HG02588 (cell line): Measurements from ENCODE around the gene NTF4.
"Not testable (repeated sequence)": the region's sequence is repeated elsewhere in the genome, so short reads cannot be mapped to it uniquely, and the experiment has no call there.

Experiments used
- ATAC-seq: cut with Tn5 transposase; IDR thresholded peaks from one replicate; pipeline ENCODE4 v1.9.1; 2021; ENCODE audit warnings: mild to moderate bottlenecking, moderate library complexity; ENCODE audit not compliant: unreplicated experiment

NTF4 gene

DNA sequence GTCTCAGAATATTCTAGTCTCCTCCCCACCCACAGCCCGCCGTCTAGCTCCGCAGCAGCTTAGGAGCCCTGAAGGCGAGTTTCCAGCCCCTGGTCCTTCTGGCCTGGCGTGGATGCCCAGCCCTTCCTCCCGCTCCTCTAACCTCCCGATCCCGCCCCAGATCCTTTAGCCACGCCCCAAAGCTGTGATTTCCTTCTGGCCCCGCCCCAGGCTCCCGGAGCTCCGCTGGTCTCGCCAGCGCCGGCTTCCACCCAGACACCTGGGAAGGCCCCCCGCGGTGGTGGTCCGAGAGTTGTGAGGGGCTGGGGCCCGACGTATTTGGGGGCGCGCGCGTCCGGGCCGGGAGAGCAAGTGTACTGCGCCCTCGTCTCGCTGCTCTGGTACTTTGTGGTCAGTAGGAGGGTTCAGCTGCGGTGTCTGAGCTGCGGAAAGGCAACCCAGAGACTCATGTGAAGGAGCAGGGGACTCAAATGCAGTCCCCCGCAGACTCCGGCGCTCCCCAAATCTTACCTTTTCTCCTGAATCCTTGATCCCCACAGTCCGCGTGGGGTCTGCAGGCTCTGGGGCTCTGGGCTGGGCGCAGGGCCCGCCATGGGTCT is 6.9 kb downstream of the NTF4 start, which contains the start of gene CGB7:
CGB7 (minus strand) TSS at position 114 of the 599 bp plus-strand sequence. CDS start 2,374 bp downstream, outside the sequence.
- no peak for ATAC-seq

DNA sequence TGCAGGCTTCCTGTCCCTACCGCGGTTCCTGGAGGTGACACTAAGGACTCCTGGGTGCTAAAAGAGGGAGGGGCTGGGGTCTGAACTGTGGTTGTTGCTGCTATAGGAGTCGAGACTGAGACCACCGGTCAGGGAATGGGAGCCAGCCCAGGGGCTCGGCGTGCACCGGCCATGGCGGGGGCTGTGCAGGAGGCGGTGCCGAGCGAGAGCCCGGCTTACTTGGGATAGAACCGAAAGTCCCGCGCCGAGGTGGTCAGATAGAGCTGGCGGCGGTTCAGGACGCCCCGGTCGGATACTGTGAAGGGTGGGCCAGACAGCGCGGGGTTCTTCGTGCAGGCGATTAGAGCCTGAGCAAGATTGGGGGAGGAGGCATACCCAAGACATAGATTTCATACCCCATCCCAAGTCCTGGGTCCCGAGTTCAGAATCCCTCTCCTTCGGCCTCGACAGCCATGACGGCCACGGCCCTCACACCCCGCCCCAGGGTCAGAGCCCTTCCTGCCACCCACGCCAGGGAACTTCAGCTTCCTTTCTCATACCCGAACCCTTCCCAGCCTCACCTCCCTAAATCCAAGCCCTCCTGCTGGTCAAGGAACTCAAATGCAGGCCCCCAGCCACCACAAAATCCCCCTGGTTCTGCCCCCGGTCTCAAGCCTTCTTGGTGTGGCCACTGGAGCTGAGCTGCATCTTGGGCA is 7.6 kb downstream of the NTF4 start:
- ATAC-seq = not testable (repeated sequence)

DNA sequence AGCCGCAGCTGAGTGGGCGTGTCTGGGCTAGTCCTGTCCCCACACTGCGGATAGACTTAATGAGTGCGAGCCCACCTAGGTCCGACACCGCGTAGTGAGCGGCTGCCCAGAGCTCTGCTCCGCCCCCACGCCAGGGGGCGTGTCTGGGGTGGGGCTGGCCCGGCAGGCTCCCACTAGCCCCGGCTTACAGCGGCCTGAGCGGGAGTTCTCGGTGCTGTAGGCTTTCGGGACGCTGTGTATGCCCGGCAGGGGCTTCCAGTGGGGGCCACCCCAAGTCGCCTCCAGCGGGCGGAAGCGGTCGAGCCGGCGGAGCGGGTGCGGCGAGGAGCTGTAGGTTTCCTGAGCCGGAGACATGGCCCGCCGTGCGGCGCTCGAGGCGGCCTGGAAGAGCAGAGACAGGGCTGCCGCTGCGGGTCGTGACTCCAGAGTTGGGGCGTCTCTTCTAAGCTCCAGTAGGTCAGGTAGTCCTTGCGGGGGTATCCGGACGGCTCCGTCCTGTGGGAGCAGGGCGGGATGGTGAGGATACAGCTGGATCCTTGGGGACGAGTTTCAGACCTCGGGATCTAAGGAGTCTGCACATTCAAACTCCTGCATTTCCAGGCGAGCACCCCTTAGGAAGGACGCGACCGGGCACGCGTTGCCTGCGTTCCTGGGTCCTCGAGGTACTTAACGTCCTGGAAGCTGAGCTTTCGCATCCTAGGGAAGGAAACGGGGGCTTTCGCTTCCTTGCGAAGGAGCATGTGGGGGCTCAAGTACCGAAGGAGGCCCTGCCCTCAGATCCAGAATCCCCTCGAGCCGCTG is 8.3 kb downstream of the NTF4 start:
- ATAC-seq = peak; percentile 54

DNA sequence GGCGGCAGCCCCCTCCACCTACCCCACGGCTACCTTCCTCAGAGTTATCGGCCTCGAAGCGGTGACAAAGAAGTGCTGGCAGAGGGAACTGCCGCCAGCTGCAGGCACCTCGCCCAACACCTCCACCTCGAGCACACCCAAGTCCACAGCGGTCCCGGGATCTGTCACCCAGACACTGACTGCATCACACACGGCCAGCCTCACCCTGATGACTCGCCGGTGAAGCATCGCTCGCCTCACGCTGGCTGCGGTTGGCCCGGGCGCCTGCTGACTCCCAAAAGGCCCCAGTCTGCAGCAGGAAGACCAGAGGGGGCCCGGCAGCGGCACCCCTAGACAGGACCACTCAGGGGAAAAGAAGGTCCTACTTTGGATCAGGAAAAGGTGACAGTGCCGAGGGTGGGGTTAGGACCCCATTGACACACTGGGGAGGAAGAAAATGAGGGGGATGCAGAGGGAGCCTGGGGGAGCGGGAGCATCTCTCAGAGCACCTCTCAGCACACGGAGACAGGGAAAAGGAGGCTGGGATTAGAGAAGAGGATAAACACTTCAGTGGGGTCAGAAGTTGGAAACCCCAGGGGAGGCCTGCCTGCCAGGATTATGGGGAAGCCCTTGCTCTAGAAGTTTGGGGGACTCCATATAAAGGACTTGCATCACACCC is 14.1 kb downstream of the NTF4 start:
- ATAC-seq = not testable (repeated sequence)

- not testable (repeated sequence) for ATAC-seq
These were observed 14.8 kb downstream of the NTF4 start for GRCh38 chr19:49049834-49050233.

GRCh38 chr19:49049011-49049410 is 15.6 kb downstream of the NTF4 start, which contains the start of gene CGB8:
Gene CGB8, minus strand, starts transcription at chr19:49049111. Its CDS starts 372 bp downstream, at chr19:49048739.
- not testable (repeated sequence) for ATAC-seq

GRCh38 chr19:49043548-49043947 is 21.1 kb downstream of the NTF4 start, which contains the start of gene CGB5:
Gene CGB5, plus strand, starts transcription at chr19:49043848. Its CDS starts 362 bp downstream, at chr19:49044210.
- ATAC-seq = not testable (repeated sequence)

DNA sequence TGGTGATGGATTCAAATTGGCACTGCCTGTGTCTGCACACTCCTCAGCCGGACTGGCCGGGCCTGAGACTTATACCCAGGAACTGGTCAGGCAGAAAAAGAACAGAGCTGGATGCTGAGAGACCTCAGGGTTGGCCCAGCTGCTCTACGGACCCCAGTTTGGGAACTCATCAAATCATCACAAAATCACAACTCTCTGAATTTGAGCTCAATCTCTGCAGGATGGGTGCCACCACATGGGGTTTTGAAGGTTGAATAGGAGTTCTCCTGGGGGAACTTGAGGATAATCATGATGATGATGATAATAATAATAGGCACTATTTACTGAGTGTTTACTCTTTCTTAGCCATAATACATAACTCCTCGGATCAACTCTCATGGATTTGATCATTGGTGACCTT is 22.0 kb downstream of the NTF4 start:
- ATAC-seq = not testable (repeated sequence)

DNA sequence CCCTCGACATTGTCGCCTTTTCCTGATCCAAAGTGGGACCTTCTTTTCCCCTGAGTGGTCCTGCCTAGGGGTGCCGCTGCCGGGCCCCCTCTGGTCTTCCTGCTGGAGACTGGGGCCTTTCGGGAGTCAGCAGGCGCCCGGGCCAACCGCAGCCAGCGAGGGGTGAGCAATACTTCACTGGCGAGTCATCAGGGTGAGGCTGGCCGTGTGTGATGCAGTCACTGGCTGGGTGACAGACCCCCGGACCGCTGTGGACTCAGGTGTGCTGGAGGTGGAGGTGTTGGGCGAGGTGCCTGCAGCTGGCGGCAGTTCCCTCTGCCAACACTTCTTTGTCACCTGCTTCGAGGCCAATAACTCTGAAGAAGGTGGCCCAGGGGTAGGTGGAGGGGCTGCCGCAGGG is 22.4 kb downstream of the NTF4 start:
- ATAC-seq = no peak

DNA sequence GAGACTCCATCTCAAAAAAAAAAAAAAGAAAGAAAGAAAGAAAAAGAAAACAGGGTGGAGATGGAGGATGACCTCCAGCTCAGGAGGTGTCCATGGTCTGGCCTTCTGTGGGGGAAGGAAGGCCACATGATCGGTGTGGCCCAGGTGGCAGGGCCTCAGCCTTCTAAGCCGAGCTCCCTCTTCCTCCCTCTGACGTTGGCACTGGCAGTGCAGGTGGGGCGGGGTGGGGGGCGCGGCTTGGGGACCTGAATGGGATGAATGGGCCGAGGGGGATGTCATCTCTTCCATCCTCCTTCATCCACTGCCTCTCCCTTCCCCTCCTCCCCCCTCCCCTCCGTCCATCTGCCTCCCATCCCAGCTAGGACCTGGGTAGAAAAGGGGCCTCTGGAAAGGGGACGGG is 24.9 kb downstream of the NTF4 start:
- not testable (repeated sequence) for ATAC-seq

DNA sequence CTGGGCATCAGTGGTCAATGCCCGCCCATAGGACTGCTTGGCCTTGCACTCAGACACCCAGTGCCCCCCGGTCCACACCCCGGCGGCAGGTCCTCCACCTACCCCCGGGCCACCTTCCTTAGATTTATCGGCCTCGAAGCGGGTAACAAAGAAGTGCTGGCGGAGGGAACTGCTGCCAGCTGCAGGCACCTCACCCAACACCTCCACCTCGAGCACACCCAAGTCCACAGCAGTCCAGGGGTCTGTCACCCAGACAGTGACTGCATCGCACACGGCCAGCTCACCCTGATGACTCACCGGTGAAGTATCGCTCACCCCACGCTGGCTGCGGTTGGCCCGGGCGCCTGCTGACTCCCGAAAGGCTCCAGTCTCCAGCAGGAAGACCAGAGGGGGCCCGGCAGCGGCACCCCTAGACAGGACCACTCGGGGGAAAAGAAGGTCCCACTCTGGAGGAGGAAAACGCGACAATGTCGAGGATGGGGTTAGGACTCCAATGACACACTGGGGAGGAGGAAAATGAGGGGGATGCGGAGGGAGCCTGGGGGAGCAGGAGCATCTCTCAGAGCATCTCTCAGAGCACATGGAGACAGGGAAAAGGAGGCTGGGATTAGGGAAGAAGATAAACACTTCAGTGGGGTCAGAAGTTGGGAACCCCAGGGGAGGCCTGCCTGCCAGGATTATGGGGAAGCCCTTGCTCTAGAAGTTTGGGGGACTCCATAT is 25.9 kb downstream of the NTF4 start:
- ATAC-seq = not testable (repeated sequence)

DNA sequence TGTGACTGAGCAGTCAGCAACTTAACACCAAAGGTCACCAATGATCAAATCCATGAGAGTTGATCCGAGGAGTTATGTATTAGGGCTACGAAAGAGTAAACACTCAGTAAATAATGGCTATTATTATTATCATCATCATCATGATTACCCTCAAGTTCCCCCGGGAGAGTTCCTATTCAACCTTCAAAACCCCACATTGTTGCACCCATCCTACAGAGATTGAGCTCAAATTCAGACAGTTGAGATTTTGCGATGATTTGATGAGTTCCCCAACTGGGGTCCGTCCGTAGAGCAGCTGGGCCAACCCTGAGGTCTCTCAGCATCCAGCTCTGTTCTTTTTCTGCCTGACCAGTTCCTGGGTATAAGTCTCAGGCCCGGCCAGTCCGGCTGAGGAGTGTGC is 26.5 kb downstream of the NTF4 start:
- not testable (repeated sequence) for ATAC-seq

DNA sequence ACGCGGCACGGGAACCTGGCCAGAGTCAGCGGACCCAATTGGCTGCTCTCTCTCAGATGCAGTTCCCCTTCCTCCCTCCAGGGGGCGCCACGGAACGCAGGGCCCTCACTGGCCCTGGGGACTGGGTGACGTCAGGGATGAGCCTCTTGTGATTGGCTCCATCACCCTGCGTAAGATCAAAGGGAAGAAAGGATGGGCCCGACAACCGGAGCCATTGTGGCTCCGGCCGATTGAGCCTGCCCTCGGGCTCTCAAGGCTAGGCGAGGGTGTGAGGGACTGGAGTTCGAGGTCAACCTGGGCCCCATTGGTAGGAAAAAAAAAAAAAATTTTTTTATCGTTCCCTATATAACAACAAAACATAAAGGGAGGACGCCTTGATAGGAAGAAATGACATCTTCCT is 27.8 kb downstream of the NTF4 start, which contains the start of gene CGB1:
CGB1 (minus strand) TSS at position 81 of the 400 bp plus-strand sequence. CDS start 184 bp downstream, outside the sequence.
- ATAC-seq = not testable (repeated sequence)

DNA sequence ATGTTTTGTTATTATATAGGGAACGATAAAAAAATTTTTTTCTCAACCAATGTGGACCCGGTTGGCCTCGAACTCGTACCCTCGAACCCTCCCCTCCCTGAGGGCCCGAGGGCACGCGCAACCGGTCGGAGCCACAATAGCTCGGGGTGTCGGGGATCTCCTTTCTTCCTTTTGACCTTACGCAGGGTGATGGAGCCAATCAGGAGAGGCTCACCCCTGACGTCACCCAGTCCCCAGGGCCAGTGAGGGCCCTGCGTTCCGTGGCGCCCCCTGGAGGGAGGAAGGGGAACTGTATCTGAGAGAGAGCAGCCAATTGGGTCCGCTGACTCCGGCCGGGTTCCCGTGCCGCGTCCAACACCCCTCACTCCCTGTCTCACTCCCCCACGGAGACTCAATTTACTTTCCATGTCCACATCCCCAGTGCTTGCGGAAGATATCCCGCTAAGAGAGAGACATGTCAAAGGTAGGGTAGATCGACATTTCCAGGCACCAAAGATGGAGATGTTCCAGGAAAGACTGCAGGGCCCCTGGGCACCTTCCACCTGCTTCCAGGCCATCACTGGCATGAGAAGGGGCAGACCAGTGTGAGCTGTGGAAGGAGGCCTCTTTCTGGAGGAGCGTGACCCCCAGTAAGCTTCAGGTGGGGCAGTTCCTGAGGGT is 32.8 kb downstream of the NTF4 start, which contains the start of gene CGB2:
CGB2 (plus strand) TSS at position 249 of the 660 bp plus-strand sequence; CDS start at position 455, 206 bp downstream.
- not testable (repeated sequence) for ATAC-seq

- not testable (repeated sequence) for ATAC-seq
These were observed 34.3 kb downstream of the NTF4 start for GRCh38 chr19:49030323-49030722.

DNA sequence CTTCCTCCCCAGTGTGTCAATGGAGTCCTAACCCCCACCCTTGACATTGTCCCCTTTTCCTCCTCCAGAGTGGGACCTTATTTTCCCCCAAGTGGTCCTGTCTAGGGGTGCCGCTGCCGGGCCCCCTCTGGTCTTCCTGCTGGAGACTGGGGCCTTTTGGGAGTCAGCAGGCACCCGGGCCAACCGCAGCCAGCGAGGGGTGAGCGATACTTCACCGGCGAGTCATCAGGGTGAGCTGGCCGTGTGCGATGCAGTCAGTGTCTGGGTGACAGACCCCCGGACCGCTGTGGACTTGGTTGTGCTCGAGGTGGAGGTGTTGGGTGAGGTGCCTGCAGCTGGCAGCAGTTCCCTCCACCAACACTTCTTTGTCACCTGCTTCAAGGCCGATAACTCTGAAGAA is 34.9 kb downstream of the NTF4 start:
- ATAC-seq = not testable (repeated sequence)

GRCh38 chr19:49028686-49029085 is 35.9 kb downstream of the NTF4 start:
- not testable (repeated sequence) for ATAC-seq

DNA sequence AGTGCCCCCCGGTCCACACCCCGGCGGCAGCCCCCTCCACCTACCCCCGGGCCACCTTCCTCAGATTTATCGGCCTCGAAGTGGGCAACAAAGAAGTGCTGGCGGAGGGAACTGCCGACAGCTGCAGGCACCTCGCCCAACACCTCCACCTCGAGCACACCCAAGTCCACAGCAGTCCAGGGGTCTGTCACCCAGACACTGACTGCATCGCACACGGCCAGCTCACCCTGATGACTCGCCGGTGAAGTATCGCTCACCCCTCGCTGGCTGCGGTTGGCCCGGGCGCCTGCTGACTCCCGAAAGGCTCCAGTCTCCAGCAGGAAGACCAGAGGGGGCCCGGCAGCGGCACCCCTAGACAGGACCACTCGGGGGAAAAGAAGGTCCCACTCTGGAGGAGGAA is 39.0 kb downstream of the NTF4 start:
- ATAC-seq = not testable (repeated sequence)

DNA sequence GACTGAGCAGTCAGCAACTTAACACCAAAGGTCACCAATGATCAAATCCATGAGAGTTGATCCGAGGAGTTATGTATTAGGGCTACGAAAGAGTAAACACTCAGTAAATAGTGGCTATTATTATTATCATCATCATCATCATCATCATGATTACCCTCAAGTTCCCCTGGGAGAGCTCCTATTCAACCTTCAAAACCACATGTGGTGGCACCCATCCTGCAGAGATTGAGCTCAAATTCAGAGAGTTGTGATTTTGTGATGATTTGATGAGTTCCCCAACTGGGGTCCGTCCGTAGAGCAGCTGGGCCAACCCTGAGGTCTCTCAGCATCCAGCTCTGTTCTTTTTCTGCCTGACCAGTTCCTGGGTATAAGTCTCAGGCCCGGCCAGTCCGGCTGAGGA is 39.5 kb downstream of the NTF4 start:
- ATAC-seq = not testable (repeated sequence)
